Uterus (tissue), 2 donors: ENCODE measurements around the gene DNAJC15.

Source experiments
- POLR2A ChIP-seq, 2 donors: fragments of 450-650 bp; IDR thresholded peaks; one replicate each; pipeline ENCODE4 v1.6.1; 2016; ENCODE audit warnings: antibody characterized with exemption in 2 of 2, mild to moderate bottlenecking in 1 of 2, moderate library complexity in 1 of 2
- TF ChIP-seq, protein P1 (sequence below), 4 experiments: fragments of 200-600 bp in 2 of 4; fragments of 450-650 bp in 2 of 4; sonication (generic) in 2 of 4; IDR thresholded peaks; one replicate each; pipeline ENCODE4 v1.5.1; 2016 to 2019; ENCODE audit warnings: antibody characterized with exemption in 4 of 4, mild to moderate bottlenecking in 2 of 4, moderate library complexity in 1 of 4

DNA sequence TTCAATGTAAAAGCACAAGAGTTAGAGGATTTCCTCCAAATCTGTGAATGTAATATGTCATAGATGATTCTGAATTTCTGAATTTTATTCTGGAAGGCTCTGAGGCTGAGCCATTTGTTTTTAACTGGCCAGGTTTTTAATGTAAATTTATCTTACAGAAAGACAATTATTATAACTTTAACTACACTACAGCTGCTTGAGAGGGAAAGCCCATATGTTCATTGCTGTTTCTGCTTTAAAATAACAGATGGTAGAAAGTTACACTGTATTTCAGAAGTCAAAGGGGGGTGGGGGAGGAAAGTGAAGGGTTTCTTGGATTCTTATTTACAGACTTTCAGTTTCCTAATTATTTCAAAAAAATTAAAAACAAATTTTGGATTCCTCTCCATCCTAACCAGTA, 62.8 kb downstream of the DNAJC15 start:
- TF ChIP-seq POLR2A (IDR thresholded peaks at IDR 0.05) = no peak
- TF ChIP-seq, protein P1, sequence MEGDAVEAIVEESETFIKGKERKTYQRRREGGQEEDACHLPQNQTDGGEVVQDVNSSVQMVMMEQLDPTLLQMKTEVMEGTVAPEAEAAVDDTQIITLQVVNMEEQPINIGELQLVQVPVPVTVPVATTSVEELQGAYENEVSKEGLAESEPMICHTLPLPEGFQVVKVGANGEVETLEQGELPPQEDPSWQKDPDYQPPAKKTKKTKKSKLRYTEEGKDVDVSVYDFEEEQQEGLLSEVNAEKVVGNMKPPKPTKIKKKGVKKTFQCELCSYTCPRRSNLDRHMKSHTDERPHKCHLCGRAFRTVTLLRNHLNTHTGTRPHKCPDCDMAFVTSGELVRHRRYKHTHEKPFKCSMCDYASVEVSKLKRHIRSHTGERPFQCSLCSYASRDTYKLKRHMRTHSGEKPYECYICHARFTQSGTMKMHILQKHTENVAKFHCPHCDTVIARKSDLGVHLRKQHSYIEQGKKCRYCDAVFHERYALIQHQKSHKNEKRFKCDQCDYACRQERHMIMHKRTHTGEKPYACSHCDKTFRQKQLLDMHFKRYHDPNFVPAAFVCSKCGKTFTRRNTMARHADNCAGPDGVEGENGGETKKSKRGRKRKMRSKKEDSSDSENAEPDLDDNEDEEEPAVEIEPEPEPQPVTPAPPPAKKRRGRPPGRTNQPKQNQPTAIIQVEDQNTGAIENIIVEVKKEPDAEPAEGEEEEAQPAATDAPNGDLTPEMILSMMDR (IDR thresholded peaks at IDR 0.05) = no peak
